Chondrocyte (in vitro differentiated cells): ENCODE results near the gene STK32B. TPM values are rescaled to one million over a fixed set of nuclear protein-coding genes. Genes with fewer than 3 reads are reported as not detected.

ENCODE experiments used
- DNase-seq: peaks from one replicate; pipeline ENCODE4 v3.0.0; 2021; ENCODE audit warnings: mixed read lengths, low spot score
- H3K27ac Mint-ChIP-seq: one replicate; pipeline ENCODE4 v1.8.0; 2021; ENCODE audit warnings: mild to moderate bottlenecking, moderate library complexity, mixed read lengths; ENCODE audit not compliant: unreplicated experiment
- H3K27me3 Mint-ChIP-seq: 2 replicates; pipeline ENCODE4 v1.8.0; 2021; ENCODE audit warnings: low read depth, mixed read lengths
- H3K36me3 Mint-ChIP-seq: 2 replicates; pipeline ENCODE4 v1.8.0; 2021; ENCODE audit warnings: low read depth, mixed read lengths
- H3K4me1 Mint-ChIP-seq: 2 replicates; pipeline ENCODE4 v1.8.0; 2021; ENCODE audit warnings: low read depth, mild to moderate bottlenecking, mixed read lengths
- H3K4me3 Mint-ChIP-seq: one replicate; pipeline ENCODE4 v1.8.0; 2021; ENCODE audit warnings: mild to moderate bottlenecking, moderate library complexity, mixed read lengths; ENCODE audit not compliant: unreplicated experiment
- H3K9me3 Mint-ChIP-seq: 2 replicates; pipeline ENCODE4 v1.8.0; 2021; ENCODE audit warnings: low read depth, mixed read lengths
- total RNA-seq: library from RNA; stranded (reverse); gene quantifications from 3 replicates; pipeline ENCODE4 v1.2.1, GENCODE V29; 2021
- TF ChIP-seq, protein P1 (sequence below): fragments of 200-600 bp; sonication (generic); IDR thresholded peaks from 2 replicates; pipeline ENCODE4 v1.5.0; 2021; ENCODE audit warnings: antibody characterized with exemption, mild to moderate bottlenecking, moderate library complexity

The STK32B gene
- total RNA-seq, 1 donor from 2014 or later, result 14.2 TPM

DNA sequence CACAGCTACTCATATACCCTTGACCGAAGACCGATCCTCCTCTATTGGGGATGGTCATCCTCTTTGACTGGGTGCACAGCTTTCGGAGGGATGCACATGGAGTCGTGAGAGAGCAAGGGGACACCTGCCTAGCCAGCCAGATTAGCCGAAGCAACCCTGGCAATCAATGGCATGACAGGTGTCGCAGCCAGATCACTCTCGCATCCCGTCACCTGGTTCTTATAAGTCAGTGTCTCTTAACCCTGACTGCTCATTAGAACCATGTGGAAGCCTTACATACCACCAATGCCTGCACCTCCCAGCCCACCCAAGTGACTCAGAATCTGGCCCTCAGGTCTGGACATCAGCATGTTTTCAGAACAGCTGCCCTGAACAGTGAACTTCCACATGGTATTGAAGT is 407.4 kb downstream of the STK32B start:
- H3K27me3 Mint-ChIP-seq, result no peaks in the 10 kb centered on the region
- TF ChIP-seq, protein P1, sequence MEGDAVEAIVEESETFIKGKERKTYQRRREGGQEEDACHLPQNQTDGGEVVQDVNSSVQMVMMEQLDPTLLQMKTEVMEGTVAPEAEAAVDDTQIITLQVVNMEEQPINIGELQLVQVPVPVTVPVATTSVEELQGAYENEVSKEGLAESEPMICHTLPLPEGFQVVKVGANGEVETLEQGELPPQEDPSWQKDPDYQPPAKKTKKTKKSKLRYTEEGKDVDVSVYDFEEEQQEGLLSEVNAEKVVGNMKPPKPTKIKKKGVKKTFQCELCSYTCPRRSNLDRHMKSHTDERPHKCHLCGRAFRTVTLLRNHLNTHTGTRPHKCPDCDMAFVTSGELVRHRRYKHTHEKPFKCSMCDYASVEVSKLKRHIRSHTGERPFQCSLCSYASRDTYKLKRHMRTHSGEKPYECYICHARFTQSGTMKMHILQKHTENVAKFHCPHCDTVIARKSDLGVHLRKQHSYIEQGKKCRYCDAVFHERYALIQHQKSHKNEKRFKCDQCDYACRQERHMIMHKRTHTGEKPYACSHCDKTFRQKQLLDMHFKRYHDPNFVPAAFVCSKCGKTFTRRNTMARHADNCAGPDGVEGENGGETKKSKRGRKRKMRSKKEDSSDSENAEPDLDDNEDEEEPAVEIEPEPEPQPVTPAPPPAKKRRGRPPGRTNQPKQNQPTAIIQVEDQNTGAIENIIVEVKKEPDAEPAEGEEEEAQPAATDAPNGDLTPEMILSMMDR, result no peak
- H3K27ac Mint-ChIP-seq, result no peak overlapping the region
- no peaks in the 10 kb centered on the region for H3K9me3 Mint-ChIP-seq
- no peak for DNase-seq
- H3K4me1 Mint-ChIP-seq, result no peaks in the 10 kb centered on the region
- H3K36me3 Mint-ChIP-seq, result peaks cover 8% of the 10 kb centered on the region
- H3K4me3 Mint-ChIP-seq, result no peak overlapping the region

DNA sequence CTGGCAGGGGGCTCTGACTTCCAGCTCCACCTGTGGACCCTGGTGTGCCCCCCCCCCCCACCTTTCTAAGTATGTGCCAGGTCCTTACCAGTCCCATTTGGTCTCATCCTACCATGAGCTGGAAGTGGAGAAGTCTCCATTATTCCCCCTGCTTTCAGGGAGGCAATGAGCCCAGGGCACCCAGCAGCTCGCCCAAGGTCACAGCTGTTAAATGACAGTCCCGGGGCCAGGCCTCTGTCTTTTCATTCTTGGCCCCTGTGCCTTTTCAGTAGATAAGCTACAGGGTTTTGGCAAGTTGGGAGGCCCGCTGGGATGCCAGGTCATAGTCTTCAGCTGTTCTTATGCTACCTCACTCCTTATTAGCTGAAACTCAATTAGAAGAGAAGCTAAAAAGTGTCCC is 408.0 kb downstream of the STK32B start:
- no peaks in the 10 kb centered on the region for H3K27me3 Mint-ChIP-seq
- no peak overlapping the region for H3K27ac Mint-ChIP-seq
- no peaks in the 10 kb centered on the region for H3K4me1 Mint-ChIP-seq
- TF ChIP-seq, protein P1, result no peak
- H3K4me3 Mint-ChIP-seq, result no peak overlapping the region
- H3K9me3 Mint-ChIP-seq, result no peaks in the 10 kb centered on the region
- H3K36me3 Mint-ChIP-seq, result peaks cover 8% of the 10 kb centered on the region
- no peak for DNase-seq

DNA sequence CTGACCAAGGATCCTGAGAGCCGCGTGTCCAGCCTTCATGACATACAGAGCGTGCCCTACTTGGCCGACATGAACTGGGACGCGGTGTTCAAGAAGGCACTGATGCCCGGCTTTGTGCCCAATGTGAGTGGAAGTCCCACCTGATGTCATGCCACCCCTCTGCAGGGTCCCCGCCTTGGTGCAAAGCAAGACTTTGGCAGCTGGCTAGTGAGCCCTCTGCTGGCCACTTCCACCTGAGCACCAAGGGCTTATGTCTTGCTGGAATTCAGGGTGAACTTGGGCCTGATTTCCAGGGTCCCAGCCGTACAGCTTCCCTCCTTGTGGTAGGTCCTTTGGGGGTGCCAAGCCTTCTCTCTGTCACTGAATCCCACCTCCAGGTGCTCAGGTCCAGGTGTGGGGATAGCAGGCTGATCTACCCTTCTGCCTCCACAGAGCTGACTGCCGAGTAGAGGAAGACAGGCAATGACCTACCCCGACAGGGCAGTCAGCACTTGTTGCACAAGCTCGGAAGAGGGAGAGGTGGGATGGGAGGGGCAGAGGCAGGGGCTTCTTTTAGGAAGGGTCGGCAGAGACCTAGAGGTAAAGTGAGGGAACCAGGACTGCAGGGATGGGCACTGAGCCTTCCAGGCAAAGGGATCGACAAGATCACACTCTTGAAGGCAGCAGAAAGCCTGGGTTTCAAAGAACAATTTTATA is 409.0 kb downstream of the STK32B start:
- Mint-ChIP-seq H3K27ac (no peak overlapping the region), H3K36me3 (peaks cover 8% of the 10 kb centered on the region), H3K4me1 (no peaks in the 10 kb centered on the region), H3K9me3 (no peaks in the 10 kb centered on the region), H3K4me3 (no peak overlapping the region), H3K27me3 (no peaks in the 10 kb centered on the region)
- TF ChIP-seq, protein P1, result peak; percentile 84
- DNase-seq, result no peak

DNA sequence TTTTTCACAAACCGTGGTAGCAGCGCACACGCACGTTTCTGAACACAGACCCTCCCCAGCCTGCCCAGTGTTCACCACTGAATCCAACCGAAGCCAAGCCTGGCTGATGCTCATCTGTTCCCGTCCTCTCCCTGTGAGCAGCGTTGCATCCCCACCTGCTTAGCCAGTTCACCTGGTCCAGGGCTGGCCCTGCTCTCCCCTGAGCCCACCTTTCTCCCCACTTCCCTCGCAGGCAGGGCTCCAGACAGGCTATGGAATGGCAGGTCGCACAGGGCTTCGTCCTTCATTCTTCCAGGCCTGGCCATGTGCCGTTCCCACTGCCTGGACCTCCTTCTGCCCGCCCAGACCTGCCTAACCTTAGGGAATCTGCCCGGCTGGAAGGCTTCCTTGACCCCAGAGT is 410.2 kb downstream of the STK32B start:
- no peak for DNase-seq
- Mint-ChIP-seq H3K4me3 (no peak overlapping the region), H3K27me3 (no peaks in the 10 kb centered on the region), H3K9me3 (no peaks in the 10 kb centered on the region), H3K36me3 (peaks cover 8% of the 10 kb centered on the region), H3K4me1 (no peaks in the 10 kb centered on the region), H3K27ac (no peak overlapping the region)
- TF ChIP-seq, protein P1, result no peak

DNA sequence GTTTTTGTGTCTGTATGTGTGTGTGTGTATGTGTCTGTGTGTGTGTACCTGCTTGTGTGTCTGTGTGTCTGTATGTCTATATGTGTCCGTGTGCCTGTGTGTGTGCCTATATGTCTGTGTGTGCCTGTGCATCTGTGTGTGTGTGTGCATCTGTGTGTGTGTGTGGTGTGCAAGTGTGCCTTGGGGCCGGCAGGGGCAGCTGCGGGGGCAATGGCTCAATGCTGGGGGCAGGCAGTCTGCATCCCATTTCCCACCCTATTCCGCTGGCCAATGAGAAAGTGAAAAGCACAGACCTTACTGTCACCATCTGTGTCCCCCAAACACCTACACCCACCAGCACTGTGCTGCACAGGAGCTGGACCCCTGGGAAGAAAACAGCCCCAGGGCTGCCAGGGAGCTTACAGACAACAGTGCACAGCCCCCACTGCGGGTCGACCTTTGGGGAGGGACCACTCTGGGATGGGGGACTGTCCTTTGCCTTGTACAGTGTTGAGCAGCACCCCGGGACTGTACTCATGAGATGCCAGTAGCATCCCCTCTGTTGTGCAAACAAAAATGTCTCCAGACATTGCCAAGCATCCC is 411.1 kb downstream of the STK32B start:
- Mint-ChIP-seq H3K4me3 (no peak overlapping the region), H3K36me3 (peaks cover 9% of the 10 kb centered on the region), H3K9me3 (no peaks in the 10 kb centered on the region), H3K27me3 (no peaks in the 10 kb centered on the region), H3K4me1 (no peaks in the 10 kb centered on the region), H3K27ac (peak overlapping the region; percentile 22)
- no peak for DNase-seq
- TF ChIP-seq, protein P1, result no peak
